HG03280 (cell line): ENCODE measurements around the gene TAS1R1.

Source experiments
- ATAC-seq: cut with Tn5 transposase; IDR thresholded peaks from one replicate; pipeline ENCODE4 v1.9.1; 2021; ENCODE audit warnings: mild to moderate bottlenecking, moderate library complexity; ENCODE audit not compliant: unreplicated experiment

Gene TAS1R1

GRCh38 chr1:6554907-6555778 lies at the start of gene TAS1R1:
TSS of gene TAS1R1 (plus strand) at chr1:6555307. CDS start at chr1:6555374, 67 bp downstream.
- no peak for ATAC-seq

GRCh38 chr1:6505367-6506209 lies 49.5 kb upstream of the TAS1R1 start:
- ATAC-seq = no peak

- ATAC-seq = no peak
These were observed 48.7 kb upstream of the TAS1R1 start for GRCh38 chr1:6506210-6507036.

GRCh38 chr1:6507037-6507428 lies 48.1 kb upstream of the TAS1R1 start:
- ATAC-seq = no peak

- no peak for ATAC-seq
These were observed 47.6 kb upstream of the TAS1R1 start for GRCh38 chr1:6507461-6507911.

- ATAC-seq = no peak
These were observed 46.8 kb upstream of the TAS1R1 start for GRCh38 chr1:6508154-6508815.

GRCh38 chr1:6508816-6509189 lies 46.3 kb upstream of the TAS1R1 start:
- ATAC-seq = no peak

- ATAC-seq = no peak
These were observed 45.7 kb upstream of the TAS1R1 start for GRCh38 chr1:6509220-6509918.

GRCh38 chr1:6509919-6510291 lies 45.2 kb upstream of the TAS1R1 start:
- ATAC-seq = no peak

- ATAC-seq = no peak
These were observed 44.6 kb upstream of the TAS1R1 start for GRCh38 chr1:6510493-6510892.

GRCh38 chr1:6511056-6511455 lies 44.1 kb upstream of the TAS1R1 start:
- ATAC-seq = no peak

GRCh38 chr1:6511561-6512244 lies 43.4 kb upstream of the TAS1R1 start:
- no peak for ATAC-seq

- no peak for ATAC-seq
These were observed 42.7 kb upstream of the TAS1R1 start for GRCh38 chr1:6512245-6512907.

- ATAC-seq = no peak
These were observed 42.2 kb upstream of the TAS1R1 start for GRCh38 chr1:6512908-6513280.

GRCh38 chr1:6513320-6513801 lies 41.7 kb upstream of the TAS1R1 start:
- no peak for ATAC-seq

GRCh38 chr1:6515771-6516170 lies 39.3 kb upstream of the TAS1R1 start:
- no peak for ATAC-seq

- no peak for ATAC-seq
These were observed 37.7 kb upstream of the TAS1R1 start for GRCh38 chr1:6517435-6517851.

- ATAC-seq = no peak
These were observed 35.6 kb upstream of the TAS1R1 start for GRCh38 chr1:6519491-6519934.
